HT-29 (cell line): Measurements from ENCODE around the gene COLGALT1. TPM values are rescaled to one million over a fixed set of nuclear protein-coding genes. Genes with fewer than 3 reads are reported as not detected.
"Not testable (repeated sequence)": the region's sequence is repeated elsewhere in the genome, so short reads cannot be mapped to it uniquely, and the experiment has no call there.

ENCODE experiments used
- DNase-seq: peaks from one replicate; pipeline ENCODE4 v3.0.0-alpha.2; 2015; ENCODE audit warnings: low spot score
- total RNA-seq: library from RNA; depleted of rRNA; stranded (reverse); fragments of >200 nt; shearing (Covaris generic); gene quantifications from 2 replicates; pipeline ENCODE4 v1.2.3, GENCODE V29; 2014

Gene COLGALT1
- total RNA-seq, 1 experiment from 2014 or later = 88.5 TPM

DNA sequence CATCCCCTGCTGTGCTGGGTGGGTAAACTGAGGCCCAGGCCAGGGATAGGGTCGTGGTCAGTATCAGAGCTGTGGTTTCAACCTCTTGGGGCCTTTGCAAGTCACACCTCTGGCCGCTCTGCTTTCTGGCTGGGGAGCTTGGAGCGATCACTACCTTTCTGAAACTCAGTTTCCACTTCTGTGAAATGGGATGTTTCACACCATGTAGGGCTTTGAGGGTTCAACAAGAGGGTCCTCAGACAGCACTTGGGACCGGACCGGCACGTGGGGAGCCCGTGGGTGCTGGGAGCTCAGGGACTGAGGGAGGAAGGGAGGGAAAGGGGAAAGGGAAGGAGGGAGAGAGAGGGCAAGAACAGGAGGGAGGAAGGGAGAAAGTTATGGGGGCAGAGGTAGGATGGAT, 22.9 kb upstream of the COLGALT1 start:
- DNase-seq = no peak

DNA sequence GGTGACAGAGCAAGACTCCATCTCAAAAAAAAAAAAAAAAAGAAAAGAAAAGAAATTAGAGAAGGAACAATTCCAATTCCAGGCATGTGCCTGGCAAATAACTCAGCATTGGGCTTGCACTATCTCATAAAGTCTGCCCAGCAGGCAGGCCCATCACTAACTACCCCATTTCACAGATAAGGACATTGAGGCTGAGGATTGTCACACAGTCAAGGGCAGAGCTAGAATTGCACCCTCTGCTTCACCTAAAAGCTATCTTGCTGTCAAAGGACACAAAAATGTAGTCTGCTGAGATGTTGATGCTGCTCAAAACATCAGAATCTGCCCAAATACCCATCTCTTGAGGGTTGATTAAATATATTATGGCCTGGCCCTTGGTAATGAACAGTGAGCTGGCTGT, 20.7 kb upstream of the COLGALT1 start:
- DNase-seq = no peak

DNA sequence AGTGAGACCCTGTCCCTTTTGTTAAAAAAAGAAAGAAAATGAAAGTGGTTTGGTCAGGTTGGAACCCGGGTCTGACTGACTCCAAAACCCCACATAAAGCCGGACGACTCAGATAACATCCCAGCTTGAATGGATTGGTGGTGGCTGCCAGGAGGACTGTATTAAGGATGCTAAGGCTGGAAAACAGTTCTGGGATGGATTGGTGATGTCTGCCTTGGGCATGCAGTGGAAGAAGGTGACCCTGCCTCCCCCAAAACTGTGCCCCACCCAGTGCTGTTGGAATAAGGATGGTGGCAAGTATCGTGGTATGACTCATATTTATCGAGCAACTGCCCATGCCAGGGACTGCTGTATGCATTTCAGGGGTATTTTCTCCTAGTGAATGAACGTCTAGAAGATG, 18.5 kb upstream of the COLGALT1 start:
- DNase-seq = no peak

DNA sequence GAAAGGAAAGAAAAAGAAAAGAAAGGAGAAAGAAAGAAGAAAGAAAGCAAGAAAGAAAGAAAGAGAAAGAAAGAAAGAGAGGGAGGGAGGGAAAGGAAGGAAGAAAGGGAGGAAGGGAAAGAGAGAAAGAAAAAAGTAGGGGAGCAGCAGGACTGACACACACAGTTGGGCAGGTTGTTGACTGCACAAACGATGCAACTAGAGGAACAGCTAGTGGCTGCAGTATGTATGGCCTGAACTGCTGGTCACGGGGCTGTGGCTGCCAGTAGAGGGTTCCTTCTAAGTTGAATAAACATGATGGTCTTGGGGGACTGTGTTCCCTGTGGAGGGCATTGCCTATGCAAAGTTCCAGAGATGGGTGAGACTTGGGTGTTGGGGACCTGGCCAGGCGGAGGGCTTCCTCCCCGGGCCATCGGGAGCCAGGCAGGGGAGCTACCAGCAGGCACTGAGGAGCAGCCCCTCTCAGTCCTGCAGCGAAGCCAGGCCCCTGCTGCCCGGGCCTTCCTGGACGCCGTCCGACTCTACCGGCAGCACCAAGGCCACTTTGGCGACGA, 16.7 kb upstream of the COLGALT1 start:
- no peak for DNase-seq

DNA sequence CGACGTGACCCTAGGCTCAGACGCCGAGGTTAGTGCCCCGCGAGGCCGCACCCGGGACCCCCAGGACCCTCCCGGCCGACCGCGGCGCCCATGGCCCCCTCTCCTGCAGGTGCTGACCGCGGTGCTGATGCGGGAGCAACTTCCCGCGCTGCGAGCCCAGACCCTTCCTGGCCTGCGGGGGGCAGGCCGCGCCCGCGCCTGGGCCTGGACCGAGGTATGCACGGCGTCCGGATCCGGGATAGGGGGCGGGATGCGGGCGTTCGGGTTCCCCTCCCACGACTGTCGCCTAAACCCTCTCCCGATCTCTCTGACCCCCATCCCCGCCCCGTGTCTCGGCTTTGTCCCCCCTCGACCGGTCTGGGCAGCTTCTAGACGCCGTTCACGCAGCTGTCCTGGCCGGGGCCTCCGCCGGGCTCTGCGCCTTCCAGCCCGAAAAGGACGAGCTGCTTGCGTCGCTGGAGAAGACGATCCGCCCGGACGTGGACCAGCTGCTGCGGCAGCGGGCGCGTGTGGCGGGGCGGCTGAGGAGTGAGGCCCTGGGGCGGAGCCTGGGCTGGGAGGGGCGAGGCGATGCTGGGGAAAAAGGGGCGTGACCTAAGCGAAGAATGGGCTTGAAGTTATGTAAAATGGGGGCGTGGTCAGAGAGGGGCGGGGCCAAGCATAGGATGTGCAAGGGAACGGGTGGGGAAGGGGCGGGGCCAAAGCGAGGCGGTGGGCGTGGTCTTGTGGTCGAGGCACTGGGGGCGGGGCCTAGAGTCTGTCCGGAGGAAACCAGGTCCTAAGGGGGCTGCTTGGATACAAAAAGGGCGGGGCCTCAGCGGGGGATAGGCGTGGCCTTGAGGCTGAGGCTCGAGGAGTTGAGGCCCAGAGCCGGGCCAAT, 16.0 kb upstream of the COLGALT1 start:
- peak; percentile 55 for DNase-seq

DNA sequence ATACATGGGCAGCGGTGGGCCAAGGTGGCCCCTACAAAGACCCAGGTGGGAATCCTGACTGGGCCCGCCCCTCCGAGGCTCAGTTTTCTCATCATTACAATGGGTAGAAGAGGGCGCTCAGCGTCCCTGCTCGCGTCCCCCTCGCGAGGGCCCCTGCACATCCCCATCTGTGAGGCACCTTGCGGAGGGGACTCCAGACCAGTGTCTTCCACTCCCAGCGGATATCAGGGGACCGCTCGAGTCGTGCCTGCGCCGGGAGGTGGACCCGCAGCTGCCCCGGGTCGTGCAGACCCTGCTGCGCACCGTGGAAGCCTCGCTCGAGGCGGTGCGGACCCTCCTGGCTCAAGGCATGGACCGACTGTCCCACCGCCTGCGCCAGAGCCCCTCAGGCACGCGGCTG, 15.3 kb upstream of the COLGALT1 start:
- no peak for DNase-seq

DNA sequence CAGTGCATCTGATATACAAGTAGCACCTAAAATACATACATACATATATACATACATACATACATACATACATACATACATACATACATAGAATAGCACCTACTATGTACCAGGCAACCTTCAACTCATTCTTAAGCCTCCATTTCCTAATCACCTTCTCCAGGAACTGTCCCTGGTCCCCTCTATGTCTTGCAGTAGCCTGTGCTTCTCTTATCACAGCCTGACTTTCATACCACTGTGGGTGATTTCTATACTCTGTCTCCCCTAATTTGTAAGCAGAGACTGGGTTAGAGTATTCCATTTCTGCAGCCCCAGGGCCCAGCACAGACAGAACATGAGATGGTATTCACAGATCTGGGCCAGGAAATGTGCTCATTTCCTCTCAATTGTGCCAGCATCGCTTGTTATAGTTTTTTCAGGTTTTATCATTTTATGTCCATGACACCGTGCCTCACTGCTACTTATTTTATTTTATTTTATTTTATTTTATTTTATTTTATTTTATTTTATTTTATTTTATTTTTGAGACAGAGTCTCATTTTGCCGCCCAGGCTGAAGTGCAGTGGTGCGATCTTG, 14.2 kb upstream of the COLGALT1 start:
- DNase-seq = no peak

DNA sequence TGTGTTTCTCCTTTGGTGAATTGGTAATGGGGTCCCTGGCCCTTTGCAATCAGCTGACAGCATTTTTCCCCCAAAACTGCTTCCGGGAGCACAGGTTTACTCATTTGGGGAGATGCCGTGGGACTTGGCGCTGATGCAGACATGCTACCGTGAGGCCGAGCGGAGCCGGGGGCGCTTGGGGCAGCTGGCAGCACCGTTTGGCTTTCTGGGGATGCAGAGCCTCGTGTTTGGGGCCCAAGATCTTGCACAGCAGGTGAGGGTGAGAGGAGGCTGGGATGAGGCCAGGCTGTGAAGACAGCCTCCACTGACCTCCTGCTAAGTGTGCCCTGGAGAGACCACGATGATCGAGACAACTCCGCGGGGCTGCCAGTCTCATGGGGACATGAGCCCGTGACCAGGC, 13.4 kb upstream of the COLGALT1 start:
- no peak for DNase-seq

DNA sequence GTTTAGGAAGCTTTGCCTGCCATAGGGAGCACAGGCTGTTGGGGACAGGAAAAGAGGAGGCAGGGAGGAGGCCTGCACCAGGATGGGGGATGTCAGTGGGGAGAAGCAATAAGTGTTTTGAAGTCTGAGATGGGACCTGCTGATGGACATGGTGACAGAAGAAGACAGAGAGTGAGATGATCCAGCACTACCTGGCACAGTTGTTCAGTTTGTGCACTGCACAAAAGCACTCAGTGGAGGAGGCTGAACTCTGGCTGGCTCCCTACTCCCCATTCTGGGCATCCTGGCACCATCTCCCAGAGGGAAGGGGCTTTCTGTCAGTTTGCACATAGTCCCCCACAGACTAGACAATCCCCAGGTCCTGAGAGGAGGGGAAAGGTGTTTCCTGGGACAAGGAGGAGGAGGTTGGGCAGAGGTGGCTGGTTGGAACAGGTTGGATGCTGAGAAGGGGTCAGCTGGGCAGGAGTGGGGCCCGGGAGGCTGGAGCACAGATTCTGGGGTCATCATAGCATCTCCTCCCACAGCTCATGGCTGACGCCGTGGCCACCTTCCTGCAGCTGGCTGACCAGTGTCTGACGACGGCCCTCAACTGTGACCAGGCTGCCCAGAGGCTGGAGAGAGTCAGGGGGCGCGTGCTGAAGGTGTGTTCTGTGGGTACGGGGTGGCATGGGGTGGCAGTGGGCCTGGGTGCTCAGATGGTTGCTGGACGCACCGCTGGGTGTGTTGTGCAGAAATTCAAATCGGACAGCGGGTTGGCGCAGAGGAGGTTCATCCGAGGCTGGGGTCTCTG, 12.5 kb upstream of the COLGALT1 start:
- DNase-seq = no peak

DNA sequence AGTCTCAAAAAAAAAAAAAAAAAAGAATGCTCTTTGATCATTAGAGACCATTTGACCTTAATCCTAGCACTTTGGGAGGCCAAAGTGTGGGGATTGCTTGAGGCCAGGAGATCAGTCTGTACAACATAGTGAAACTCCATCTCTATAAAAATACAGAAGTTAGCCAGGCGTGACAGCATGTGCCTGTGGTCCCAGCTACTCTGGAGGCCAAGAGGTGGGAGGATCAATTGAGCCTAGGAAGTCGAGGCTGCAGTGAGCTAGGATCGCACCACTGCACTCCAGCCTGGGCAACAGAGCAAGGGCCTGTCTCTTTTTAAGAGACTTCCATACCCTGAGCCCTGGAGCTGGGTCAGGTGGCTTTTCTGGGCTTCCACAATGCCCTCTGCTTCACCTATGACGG, 11.5 kb upstream of the COLGALT1 start:
- DNase-seq = no peak

DNA sequence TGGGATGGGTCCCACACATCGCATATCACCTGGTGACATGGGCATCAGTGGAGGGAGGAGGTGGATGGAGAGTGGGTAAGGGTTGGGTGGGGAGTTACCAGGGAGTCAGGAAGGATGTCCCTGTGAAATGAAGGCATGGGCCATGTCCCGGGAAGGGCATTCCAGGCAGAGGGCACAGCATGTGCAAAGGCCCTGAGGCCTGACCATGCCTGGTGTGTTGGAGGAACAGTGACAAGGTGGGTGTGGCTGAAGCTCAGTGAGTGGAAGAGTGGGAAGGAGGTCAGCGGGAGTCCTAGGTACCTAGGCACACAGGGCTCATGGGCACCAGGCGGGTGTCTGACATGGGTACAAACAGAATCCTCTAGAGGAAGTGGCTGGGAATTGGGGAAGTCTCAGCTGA, 11.0 kb upstream of the COLGALT1 start:
- DNase-seq = no peak

DNA sequence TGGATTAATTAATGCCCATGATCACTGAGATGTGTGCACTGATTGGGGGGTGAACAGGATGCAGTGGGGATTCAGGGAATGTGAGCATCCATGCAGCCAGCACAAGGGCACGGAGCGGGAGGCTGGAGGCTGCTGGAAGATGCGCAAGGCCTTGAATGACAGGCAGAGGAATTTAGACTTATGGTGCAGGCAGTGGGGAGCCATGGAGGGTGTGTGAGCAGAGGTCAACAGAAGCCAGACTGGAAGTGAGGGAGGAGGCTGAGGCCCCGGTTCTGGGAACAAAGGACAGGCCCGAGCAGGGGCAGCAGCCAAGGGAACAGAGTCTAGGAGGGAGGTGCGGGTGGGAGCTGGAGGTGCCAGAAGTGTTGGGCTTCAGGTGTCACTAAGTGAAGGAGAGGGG, 7.3 kb upstream of the COLGALT1 start:
- no peak for DNase-seq

DNA sequence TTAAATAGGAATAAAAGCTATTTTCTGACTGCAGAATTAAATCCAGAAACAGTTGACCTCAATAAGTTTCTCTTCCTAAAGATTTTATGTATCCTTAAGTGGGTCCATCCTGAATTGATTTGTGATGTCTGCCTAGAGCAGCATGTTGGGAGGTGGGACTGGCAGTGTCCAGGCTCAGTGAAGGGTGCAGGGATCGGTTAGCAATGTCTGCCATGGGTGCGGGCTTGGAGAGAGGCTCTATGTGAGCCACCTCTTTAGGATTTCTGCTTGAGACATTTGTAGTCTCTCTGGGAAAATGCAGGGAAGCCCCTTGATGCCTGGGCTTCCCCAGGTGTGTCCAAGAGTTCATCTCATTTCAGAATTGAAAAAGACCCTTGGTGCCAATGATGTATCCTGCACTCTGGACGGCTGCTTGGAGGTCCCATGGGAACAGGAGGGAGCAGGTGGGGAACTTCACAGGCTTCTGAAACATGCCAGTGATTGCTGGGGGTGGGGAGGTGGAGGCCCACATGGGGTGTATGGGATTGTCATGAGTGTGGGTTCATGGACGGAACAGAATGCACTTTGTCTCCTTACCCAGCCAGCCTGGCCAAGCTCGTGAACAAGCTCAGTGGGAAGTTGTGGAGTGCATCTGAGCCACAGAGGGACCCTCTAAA, 6.2 kb upstream of the COLGALT1 start:
- DNase-seq = no peak

DNA sequence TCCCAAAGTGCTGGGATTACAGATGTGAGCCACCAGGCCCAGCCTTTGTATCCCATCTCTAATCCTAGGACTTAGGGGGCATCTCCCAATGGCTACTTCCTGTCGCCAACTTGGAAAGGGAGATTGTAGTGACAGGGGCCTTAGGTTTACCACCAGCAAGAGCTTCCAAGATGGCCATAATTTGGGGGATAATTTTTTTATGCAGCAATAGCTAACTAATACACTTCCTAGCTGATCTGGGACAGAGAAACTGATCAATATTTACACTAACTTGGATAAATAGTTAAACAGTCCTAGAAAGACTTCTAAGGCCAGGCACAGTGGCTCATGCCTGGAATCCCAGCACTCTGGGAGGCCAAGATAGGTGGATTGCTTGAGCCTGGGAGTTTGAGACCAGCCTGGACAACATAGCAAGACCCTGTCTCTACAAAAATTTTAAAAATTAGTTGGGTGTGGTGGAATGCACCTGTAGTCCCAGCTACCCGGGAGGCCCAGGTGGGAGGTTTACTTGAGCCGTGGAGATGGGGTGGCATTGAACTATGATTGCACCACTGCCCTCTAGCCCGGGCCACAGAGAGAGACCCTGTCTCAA, 5.3 kb upstream of the COLGALT1 start:
- no peak for DNase-seq

DNA sequence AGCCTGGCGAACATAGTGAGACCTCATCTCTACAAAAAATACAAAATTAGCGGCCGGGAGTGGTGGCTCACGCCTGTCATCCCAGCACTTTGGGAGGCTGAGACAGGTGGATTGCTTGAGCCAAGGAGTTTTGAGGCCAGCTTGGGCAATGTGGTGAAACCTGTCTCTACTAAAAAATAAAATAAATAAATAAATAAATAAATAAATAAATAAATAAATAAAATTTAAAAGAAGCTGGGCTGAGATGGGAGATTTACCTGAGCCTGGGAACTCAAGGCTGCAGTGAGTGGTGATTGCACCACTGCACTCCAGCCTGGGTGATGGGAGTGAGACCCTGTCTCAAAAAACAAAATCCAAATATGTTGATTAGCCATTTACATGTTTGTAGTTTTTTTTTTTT, 2.7 kb upstream of the COLGALT1 start:
- DNase-seq = not testable (repeated sequence)

DNA sequence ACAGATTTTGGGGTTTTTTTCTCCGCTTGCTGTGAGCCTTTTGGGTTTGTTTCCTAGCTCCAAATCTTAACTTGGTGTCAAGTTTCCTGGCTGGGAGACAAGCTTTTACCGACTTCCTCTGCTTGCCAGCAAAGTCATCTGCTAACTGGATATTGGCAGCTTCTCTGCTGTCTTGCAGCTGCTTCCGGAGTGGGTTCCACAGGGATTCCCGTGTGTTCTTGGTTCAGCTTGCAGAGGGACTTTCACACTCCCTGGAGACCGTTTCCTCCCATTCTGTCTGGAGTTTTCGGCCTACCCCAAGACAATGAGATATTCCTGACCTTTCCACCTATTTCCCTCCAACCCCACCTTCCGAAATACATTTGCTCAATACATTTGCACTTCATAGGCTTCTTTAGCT, 2.2 kb upstream of the COLGALT1 start:
- no peak for DNase-seq

DNA sequence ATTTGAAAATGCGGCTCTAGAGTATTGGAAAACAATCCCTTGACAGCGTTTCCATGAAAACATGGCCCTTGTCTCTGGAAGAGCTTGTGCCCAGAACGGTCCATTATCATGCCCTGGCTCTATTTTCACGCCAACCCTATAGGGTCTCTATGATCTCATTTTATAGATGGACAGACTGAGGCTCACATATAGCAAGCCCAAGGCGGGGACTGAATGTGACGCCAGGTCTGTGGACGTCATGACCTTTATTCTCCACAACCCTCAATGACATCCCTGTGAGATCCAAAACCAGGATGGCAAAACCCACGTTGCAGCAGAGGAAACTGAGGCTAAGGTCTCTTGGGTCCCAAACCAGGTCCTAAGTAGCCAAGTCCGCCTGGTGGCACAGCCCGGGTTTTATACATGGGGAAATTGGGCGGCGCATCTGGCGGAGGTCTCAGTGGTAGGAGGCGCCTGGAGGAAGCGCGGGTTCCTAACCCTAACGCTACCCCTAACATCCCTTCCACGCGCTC, 425 bp upstream of the COLGALT1 start:
- no peak for DNase-seq

DNA sequence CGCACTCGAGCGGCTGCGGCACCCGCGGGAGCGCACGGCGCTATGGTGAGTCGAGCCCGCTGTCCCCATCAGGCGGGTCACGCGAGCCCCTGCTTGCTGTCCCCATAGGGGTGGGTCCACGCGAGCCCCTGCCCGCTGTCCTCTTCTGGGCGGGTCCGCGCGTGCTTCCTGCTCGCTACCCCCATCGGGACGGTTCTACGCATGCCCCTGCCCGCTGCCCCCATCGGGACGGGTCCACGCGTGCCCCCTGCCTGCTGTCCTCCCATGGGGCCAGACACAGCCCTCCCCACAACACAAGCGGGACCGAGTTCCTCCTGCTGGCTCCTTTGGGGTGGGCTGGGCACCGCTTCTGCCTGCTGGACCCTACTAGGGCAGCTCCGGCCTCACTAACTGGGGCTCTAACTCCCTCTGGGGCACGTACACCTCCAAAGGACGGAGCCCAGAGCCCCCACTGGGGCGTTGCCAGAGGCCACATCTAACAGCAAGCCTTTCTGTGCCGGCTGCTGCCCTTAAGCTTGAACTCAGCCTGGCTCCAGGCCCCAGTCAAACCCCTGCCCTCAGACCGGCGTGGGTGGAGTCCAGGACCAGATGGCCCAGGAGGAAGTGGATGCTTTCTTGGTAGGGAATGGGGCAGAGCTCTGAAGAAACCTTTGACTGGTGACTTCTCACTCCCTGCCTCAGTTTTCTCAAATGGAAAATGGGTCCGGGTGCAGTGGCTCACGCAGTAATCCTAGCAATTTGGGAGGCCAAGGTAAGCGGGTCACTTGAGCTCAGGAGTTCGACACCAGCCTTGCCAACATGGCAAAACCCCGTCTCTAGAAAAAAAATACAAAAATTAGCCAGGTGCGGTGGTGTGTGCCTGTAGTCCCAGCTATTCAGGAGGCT, 722 bp downstream of the COLGALT1 start:
- DNase-seq = peak; percentile 75

DNA sequence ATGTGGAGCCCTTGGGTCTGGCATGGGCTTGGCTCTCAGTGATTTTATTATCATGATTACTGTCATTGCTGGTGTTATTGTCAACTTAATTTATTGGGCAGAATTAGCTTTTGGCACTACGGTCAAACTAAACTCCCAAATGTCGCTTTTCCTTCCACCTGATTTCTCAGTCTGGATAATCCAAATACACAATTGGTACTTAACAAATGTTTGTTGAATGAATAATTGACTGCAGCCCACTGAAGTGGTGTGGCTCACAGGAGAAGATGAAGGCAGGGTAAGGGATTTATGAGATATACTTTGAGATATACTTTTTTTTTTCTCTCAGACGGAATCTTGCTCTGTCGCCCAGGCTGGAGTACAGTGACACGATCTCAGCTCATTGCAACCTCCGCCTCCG, 1.5 kb downstream of the COLGALT1 start:
- DNase-seq = no peak

DNA sequence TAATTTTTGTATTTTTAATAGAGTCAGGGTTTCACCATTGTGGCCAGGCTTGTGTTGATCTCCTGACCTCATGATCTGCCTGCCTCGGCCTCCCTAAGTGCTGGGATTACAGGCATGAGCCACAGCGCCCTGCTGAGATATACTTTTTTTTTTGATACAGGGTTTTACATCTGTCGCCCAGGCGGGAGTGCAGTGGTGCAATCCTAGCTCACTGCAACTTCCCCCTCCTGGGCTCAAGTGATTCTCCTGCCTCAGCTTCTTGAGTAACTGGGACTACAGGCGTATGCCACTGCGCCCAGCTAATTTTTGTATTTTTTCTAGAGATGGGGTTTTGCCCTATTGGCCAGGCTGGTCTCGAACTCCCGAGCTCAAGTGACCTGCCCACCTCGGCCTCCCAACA, 2.0 kb downstream of the COLGALT1 start:
- DNase-seq = no peak
